ENCODE data around the gene APOB.

APOB gene

GRCh38 chr2:21052044-21052443 lies 8.2 kb upstream of the APOB start:
- Histone ChIP-seq H3K9ac (ENCODE audit: low read length) (no peak overlapping the region), H4K20me1 (ENCODE audit: insufficient read depth, low read length) (no peaks in the 10 kb centered on the region), H3K79me2 (ENCODE audit: insufficient read depth, low read length) (no peaks in the 10 kb centered on the region), H3K9me3 (ENCODE audit: low read length) (no peaks in the 10 kb centered on the region), H3K27ac (ENCODE audit: low read depth, low read length, poor library complexity, severe bottlenecking) (no peak overlapping the region), H3K36me3 (ENCODE audit: insufficient read depth, low read length) (no peaks in the 10 kb centered on the region), H3F3A (ENCODE audit: insufficient read depth, low read length) (no peaks in the 10 kb centered on the region), H2AFZ (ENCODE audit: low read length) (no peak overlapping the region), H3K9me2 (ENCODE audit: low read depth, low read length) (no peaks in the 10 kb centered on the region), H3K4me3 (ENCODE audit: low read depth, low read length, poor library complexity, severe bottlenecking) (no peak overlapping the region), H3K27me3 (ENCODE audit: insufficient read depth, low read length) (no peaks in the 10 kb centered on the region), H3K4me1 (ENCODE audit: insufficient read depth, low read length, severe bottlenecking) (no peaks in the 10 kb centered on the region), H3K4me2 (ENCODE audit: low read length) (no peak overlapping the region)
- no peak for TF ChIP-seq EZH2 (IDR thresholded peaks at IDR 0.05; ENCODE audit: borderline replicate concordance, low read length)
- TF ChIP-seq, protein P1, sequence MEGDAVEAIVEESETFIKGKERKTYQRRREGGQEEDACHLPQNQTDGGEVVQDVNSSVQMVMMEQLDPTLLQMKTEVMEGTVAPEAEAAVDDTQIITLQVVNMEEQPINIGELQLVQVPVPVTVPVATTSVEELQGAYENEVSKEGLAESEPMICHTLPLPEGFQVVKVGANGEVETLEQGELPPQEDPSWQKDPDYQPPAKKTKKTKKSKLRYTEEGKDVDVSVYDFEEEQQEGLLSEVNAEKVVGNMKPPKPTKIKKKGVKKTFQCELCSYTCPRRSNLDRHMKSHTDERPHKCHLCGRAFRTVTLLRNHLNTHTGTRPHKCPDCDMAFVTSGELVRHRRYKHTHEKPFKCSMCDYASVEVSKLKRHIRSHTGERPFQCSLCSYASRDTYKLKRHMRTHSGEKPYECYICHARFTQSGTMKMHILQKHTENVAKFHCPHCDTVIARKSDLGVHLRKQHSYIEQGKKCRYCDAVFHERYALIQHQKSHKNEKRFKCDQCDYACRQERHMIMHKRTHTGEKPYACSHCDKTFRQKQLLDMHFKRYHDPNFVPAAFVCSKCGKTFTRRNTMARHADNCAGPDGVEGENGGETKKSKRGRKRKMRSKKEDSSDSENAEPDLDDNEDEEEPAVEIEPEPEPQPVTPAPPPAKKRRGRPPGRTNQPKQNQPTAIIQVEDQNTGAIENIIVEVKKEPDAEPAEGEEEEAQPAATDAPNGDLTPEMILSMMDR (IDR thresholded peaks at IDR 0.05; ENCODE audit: low read length): no peak

DNA sequence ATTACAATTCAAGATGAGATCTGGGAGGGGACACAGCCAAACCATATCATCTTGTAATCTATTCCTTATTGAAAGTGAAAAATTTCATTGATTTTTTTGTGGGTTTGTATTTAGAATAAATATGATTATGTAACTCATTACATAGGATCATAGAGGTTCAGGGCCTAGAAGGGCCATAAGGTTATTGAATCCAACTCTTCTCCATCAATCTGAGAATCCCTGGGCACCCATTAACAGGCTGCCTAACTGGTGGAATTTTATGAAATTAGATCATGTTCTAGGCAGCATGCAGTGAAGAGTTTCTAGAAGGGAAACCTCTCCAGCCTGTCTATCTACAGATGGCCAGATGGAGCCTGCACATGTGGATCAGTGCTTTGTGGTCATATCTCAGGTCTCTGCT lies 6.3 kb upstream of the APOB start:
- H4K20me1 ChIP-seq (ENCODE audit: insufficient read depth, low read length): no peaks in the 10 kb centered on the region
- no peaks in the 10 kb centered on the region for H3K79me2 ChIP-seq (ENCODE audit: insufficient read depth, low read length)
- H3K9ac ChIP-seq (ENCODE audit: low read length): no peak overlapping the region
- no peaks in the 10 kb centered on the region for H3F3A ChIP-seq (ENCODE audit: insufficient read depth, low read length)
- no peak overlapping the region for H3K4me2 ChIP-seq (ENCODE audit: low read length)
- no peaks in the 10 kb centered on the region for H3K9me2 ChIP-seq (ENCODE audit: low read depth, low read length)
- H2AFZ ChIP-seq (ENCODE audit: low read length): no peak overlapping the region
- H3K27me3 ChIP-seq (ENCODE audit: insufficient read depth, low read length): no peaks in the 10 kb centered on the region
- TF ChIP-seq, protein P1 (IDR thresholded peaks at IDR 0.05; ENCODE audit: low read length): no peak
- TF ChIP-seq EZH2 (IDR thresholded peaks at IDR 0.05; ENCODE audit: borderline replicate concordance, low read length): no peak
- H3K36me3 ChIP-seq (ENCODE audit: insufficient read depth, low read length): no peaks in the 10 kb centered on the region
- no peaks in the 10 kb centered on the region for H3K9me3 ChIP-seq (ENCODE audit: low read length)
- no peak overlapping the region for H3K4me3 ChIP-seq (ENCODE audit: low read depth, low read length, poor library complexity, severe bottlenecking)
- H3K4me1 ChIP-seq (ENCODE audit: insufficient read depth, low read length, severe bottlenecking): no peaks in the 10 kb centered on the region
- H3K27ac ChIP-seq (ENCODE audit: low read depth, low read length, poor library complexity, severe bottlenecking): no peak overlapping the region

GRCh38 chr2:21047141-21048009 lies 3.5 kb upstream of the APOB start:
- Histone ChIP-seq H3K9me3 (ENCODE audit: low read length) (no peaks in the 10 kb centered on the region), H3K27ac (ENCODE audit: low read depth, low read length, poor library complexity, severe bottlenecking) (no peak overlapping the region), H2AFZ (ENCODE audit: low read length) (no peak overlapping the region), H3K4me3 (ENCODE audit: low read depth, low read length, poor library complexity, severe bottlenecking) (no peak overlapping the region), H3K9ac (ENCODE audit: low read length) (no peak overlapping the region), H3K79me2 (ENCODE audit: insufficient read depth, low read length) (no peaks in the 10 kb centered on the region), H3K27me3 (ENCODE audit: insufficient read depth, low read length) (no peaks in the 10 kb centered on the region), H3K9me2 (ENCODE audit: low read depth, low read length) (no peaks in the 10 kb centered on the region), H4K20me1 (ENCODE audit: insufficient read depth, low read length) (no peaks in the 10 kb centered on the region), H3K4me2 (ENCODE audit: low read length) (no peak overlapping the region), H3K36me3 (ENCODE audit: insufficient read depth, low read length) (no peaks in the 10 kb centered on the region), H3K4me1 (ENCODE audit: insufficient read depth, low read length, severe bottlenecking) (no peaks in the 10 kb centered on the region), H3F3A (ENCODE audit: insufficient read depth, low read length) (no peaks in the 10 kb centered on the region)
- no peak for TF ChIP-seq EZH2 (IDR thresholded peaks at IDR 0.05; ENCODE audit: borderline replicate concordance, low read length)
- TF ChIP-seq, protein P1 (IDR thresholded peaks at IDR 0.05; ENCODE audit: low read length): no peak

All from OCI-LY1 (cell line).